ENCODE results near the gene IKZF2. TPM values are rescaled to one million over a fixed set of nuclear protein-coding genes. Genes with fewer than 3 reads are reported as not detected.

IKZF2 gene
- total and polyA plus RNA-seq, 2 experiments from 2014 or later, result 2.6 to 10.1 TPM

DNA sequence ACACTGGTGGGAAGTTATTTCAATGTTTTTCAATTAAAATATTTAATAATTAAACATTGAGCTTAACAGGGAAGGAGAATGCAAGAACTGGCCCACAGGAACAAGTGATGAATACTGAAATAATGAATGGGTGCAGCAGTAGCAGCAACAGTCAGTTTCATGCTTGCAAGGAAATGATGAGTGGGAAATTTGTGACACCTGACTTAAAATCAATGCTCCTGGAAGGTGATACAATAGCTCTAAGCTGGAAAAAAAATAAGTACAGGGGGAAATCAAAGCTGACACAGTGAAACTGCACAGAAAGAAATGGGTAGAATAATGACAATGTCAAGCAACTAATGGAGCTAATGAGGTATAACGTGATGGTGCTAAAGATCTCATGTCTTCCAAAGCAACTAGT lies 184.5 kb downstream of the IKZF2 start:
- H2AFZ ChIP-seq, result no peak overlapping the region
- H3K4me3 ChIP-seq, result no peak overlapping the region
- no peaks in the 10 kb centered on the region for H4K20me1 ChIP-seq (replicated peaks; ENCODE audit: insufficient read depth)
- DNase-seq (ENCODE audit: low spot score) (no peak), ATAC-seq (no peak)
- H3K4me2 ChIP-seq, result no peak overlapping the region
- Mint-ChIP-seq H3K27me3 (ENCODE audit: insufficient read depth, low read depth, poor library complexity) (no peaks in the 10 kb centered on the region), H3K4me1 (peaks cover 15% of the 10 kb centered on the region; the same call in 2 of the 3 replicates), H3K9me3 (no peaks in the 10 kb centered on the region), H3K27ac (peak overlapping the region; percentile 28; the same call in 1 of the 2 replicates), H3K4me3 (no peak overlapping the region), H3K36me3 (ENCODE audit: low read depth) (no peaks in the 10 kb centered on the region)
- no peak for TF ChIP-seq STAT1 (IDR thresholded peaks at IDR 0.05; ENCODE audit: unreplicated experiment)
- TF ChIP-seq ZNF331 (CRISPR knock-in tag; IDR thresholded peaks at IDR 0.05; ENCODE audit: low read depth), result no peak
- no peak for TF ChIP-seq CREB1 (CRISPR knock-in tag; IDR thresholded peaks at IDR 0.05; ENCODE audit: low read depth)
- TF ChIP-seq, protein P1, sequence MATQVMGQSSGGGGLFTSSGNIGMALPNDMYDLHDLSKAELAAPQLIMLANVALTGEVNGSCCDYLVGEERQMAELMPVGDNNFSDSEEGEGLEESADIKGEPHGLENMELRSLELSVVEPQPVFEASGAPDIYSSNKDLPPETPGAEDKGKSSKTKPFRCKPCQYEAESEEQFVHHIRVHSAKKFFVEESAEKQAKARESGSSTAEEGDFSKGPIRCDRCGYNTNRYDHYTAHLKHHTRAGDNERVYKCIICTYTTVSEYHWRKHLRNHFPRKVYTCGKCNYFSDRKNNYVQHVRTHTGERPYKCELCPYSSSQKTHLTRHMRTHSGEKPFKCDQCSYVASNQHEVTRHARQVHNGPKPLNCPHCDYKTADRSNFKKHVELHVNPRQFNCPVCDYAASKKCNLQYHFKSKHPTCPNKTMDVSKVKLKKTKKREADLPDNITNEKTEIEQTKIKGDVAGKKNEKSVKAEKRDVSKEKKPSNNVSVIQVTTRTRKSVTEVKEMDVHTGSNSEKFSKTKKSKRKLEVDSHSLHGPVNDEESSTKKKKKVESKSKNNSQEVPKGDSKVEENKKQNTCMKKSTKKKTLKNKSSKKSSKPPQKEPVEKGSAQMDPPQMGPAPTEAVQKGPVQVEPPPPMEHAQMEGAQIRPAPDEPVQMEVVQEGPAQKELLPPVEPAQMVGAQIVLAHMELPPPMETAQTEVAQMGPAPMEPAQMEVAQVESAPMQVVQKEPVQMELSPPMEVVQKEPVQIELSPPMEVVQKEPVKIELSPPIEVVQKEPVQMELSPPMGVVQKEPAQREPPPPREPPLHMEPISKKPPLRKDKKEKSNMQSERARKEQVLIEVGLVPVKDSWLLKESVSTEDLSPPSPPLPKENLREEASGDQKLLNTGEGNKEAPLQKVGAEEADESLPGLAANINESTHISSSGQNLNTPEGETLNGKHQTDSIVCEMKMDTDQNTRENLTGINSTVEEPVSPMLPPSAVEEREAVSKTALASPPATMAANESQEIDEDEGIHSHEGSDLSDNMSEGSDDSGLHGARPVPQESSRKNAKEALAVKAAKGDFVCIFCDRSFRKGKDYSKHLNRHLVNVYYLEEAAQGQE (IDR thresholded peaks at IDR 0.05; ENCODE audit: unreplicated experiment), result no peak
- no peak for TF ChIP-seq EZH2 (IDR thresholded peaks at IDR 0.05; ENCODE audit: low read depth, unreplicated experiment)
- TF ChIP-seq, protein P2, sequence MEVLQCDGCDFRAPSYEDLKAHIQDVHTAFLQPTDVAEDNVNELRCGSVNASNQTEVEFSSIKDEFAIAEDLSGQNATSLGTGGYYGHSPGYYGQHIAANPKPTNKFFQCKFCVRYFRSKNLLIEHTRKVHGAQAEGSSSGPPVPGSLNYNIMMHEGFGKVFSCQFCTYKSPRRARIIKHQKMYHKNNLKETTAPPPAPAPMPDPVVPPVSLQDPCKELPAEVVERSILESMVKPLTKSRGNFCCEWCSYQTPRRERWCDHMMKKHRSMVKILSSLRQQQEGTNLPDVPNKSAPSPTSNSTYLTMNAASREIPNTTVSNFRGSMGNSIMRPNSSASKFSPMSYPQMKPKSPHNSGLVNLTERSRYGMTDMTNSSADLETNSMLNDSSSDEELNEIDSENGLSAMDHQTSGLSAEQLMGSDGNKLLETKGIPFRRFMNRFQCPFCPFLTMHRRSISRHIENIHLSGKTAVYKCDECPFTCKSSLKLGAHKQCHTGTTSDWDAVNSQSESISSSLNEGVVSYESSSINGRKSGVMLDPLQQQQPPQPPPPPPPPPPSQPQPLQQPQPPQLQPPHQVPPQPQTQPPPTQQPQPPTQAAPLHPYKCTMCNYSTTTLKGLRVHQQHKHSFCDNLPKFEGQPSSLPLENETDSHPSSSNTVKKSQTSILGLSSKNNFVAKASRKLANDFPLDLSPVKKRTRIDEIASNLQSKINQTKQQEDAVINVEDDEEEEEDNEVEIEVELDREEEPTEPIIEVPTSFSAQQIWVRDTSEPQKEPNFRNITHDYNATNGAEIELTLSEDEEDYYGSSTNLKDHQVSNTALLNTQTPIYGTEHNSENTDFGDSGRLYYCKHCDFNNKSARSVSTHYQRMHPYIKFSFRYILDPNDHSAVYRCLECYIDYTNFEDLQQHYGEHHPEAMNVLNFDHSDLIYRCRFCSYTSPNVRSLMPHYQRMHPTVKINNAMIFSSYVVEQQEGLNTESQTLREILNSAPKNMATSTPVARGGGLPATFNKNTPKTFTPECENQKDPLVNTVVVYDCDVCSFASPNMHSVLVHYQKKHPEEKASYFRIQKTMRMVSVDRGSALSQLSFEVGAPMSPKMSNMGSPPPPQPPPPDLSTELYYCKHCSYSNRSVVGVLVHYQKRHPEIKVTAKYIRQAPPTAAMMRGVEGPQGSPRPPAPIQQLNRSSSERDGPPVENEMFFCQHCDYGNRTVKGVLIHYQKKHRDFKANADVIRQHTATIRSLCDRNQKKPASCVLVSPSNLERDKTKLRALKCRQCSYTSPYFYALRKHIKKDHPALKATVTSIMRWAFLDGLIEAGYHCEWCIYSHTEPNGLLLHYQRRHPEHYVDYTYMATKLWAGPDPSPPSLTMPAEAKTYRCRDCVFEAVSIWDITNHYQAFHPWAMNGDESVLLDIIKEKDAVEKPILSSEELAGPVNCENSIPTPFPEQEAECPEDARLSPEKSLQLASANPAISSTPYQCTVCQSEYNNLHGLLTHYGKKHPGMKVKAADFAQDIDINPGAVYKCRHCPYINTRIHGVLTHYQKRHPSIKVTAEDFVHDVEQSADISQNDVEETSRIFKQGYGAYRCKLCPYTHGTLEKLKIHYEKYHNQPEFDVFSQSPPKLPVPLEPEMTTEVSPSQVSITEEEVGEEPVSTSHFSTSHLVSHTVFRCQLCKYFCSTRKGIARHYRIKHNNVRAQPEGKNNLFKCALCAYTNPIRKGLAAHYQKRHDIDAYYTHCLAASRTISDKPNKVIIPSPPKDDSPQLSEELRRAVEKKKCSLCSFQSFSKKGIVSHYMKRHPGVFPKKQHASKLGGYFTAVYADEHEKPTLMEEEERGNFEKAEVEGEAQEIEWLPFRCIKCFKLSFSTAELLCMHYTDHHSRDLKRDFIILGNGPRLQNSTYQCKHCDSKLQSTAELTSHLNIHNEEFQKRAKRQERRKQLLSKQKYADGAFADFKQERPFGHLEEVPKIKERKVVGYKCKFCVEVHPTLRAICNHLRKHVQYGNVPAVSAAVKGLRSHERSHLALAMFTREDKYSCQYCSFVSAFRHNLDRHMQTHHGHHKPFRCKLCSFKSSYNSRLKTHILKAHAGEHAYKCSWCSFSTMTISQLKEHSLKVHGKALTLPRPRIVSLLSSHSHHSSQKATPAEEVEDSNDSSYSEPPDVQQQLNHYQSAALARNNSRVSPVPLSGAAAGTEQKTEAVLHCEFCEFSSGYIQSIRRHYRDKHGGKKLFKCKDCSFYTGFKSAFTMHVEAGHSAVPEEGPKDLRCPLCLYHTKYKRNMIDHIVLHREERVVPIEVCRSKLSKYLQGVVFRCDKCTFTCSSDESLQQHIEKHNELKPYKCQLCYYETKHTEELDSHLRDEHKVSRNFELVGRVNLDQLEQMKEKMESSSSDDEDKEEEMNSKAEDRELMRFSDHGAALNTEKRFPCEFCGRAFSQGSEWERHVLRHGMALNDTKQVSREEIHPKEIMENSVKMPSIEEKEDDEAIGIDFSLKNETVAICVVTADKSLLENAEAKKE (CRISPR knock-in tag; IDR thresholded peaks at IDR 0.05), result no peak
- TF ChIP-seq, protein P3, sequence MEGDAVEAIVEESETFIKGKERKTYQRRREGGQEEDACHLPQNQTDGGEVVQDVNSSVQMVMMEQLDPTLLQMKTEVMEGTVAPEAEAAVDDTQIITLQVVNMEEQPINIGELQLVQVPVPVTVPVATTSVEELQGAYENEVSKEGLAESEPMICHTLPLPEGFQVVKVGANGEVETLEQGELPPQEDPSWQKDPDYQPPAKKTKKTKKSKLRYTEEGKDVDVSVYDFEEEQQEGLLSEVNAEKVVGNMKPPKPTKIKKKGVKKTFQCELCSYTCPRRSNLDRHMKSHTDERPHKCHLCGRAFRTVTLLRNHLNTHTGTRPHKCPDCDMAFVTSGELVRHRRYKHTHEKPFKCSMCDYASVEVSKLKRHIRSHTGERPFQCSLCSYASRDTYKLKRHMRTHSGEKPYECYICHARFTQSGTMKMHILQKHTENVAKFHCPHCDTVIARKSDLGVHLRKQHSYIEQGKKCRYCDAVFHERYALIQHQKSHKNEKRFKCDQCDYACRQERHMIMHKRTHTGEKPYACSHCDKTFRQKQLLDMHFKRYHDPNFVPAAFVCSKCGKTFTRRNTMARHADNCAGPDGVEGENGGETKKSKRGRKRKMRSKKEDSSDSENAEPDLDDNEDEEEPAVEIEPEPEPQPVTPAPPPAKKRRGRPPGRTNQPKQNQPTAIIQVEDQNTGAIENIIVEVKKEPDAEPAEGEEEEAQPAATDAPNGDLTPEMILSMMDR (conservative IDR thresholded peaks at IDR 0.05; ENCODE audit: low read depth in 2 of 2), result no peak
- no peaks in the 10 kb centered on the region for H3K36me3 ChIP-seq (ENCODE audit: insufficient read depth)
- no peaks in the 10 kb centered on the region for H3F3A ChIP-seq (replicated peaks; ENCODE audit: low read depth)
- H3K4me1 ChIP-seq (ENCODE audit: insufficient read depth), result no peaks in the 10 kb centered on the region
- H3K27ac ChIP-seq (ENCODE audit: low read depth), result no peak overlapping the region
- H3K9me2 ChIP-seq (ENCODE audit: insufficient read depth), result no peaks in the 10 kb centered on the region
- H3K79me2 ChIP-seq (replicated peaks; ENCODE audit: insufficient read depth), result no peaks in the 10 kb centered on the region
- H3K27me3 ChIP-seq (ENCODE audit: insufficient read depth), result no peaks in the 10 kb centered on the region
